SK-N-SH (cell line): Measurements from ENCODE around the gene PARD3. TPM values are rescaled to one million over a fixed set of nuclear protein-coding genes. Genes with fewer than 3 reads are reported as not detected.

Experiments used
- CTCF ChIA-PET: fragments of 300-600, 350-600 bp; formaldehyde crosslinking; extraction: SDS; loops from one replicate; lab custom pipeline; 2021; lab: Yijun Ruan, JAX
- POLR2A ChIA-PET: fragments of 350-600 bp; sonication (Branson Sonifier 250); formaldehyde crosslinking; extraction: SDS; loops from one replicate; lab custom pipeline; 2020; ENCODE audit warnings: antibody characterized with exemption, inconsistent platforms; lab: Yijun Ruan, JAX
- DNase-seq: peaks from one replicate; pipeline ENCODE4 v3.0.0; 2012
- H2AFZ ChIP-seq: fragments of 200-600 bp; sonication (generic); 2 replicates; pipeline ENCODE4 v1.8.1; 2016; ENCODE audit warnings: antibody characterized with exemption, mild to moderate bottlenecking, low read depth
- H3F3A ChIP-seq: fragments of 200-600 bp; sonication (generic); replicated peaks from 2 replicates; pipeline ENCODE3; 2016; ENCODE audit warnings: antibody characterized with exemption, mild to moderate bottlenecking; ENCODE audit not compliant: insufficient read depth
- H3K27ac ChIP-seq, 2 experiments: fragments of 200-500 bp in 1 of 2; fragments of 200-600 bp in 1 of 2; sonication (Bioruptor generic) in 1 of 2; sonication (generic), shearing (Covaris generic) in 1 of 2; 2 replicates each; pipeline versions ENCODE4 v1.5.1 to v1.6.1; 2014 to 2016; ENCODE audit warnings: low read depth in 2 of 2, inconsistent platforms in 1 of 2, low read length in 1 of 2, mild to moderate bottlenecking in 1 of 2, mixed read lengths in 1 of 2
- H3K27me3 ChIP-seq: fragments of 200-600 bp; sonication (generic), shearing (Covaris generic); 2 replicates; pipeline ENCODE4 v1.6.1; 2016; ENCODE audit warnings: mixed run types; ENCODE audit not compliant: insufficient read depth
- H3K36me3 ChIP-seq, 2 experiments: fragments of 200-500 bp in 1 of 2; fragments of 200-600 bp in 1 of 2; sonication (Bioruptor generic) in 1 of 2; sonication (generic) in 1 of 2; replicated peaks in 1 of 2; 2 replicates each; pipeline versions ENCODE3 to v1.5.1; 2014 to 2016; ENCODE audit warnings: low read length in 1 of 2, mild to moderate bottlenecking in 1 of 2; ENCODE audit not compliant: insufficient read depth in 2 of 2, control insufficient read depth in 1 of 2
- H3K4me1 ChIP-seq, 2 experiments: fragments of 200-500 bp in 1 of 2; fragments of 200-600 bp in 1 of 2; sonication (Bioruptor generic) in 1 of 2; sonication (generic), shearing (Covaris generic) in 1 of 2; 2 replicates each; pipeline versions ENCODE4 v1.5.1 to v1.6.1; 2014 to 2016; ENCODE audit warnings: low read depth in 1 of 2, low read length in 1 of 2, mixed run types in 1 of 2; ENCODE audit not compliant: insufficient read depth in 2 of 2, control insufficient read depth in 1 of 2
- H3K4me2 ChIP-seq: fragments of 200-600 bp; sonication (generic), shearing (Covaris generic); 2 replicates; pipeline ENCODE4 v1.6.1; 2017; ENCODE audit warnings: mixed run types
- H3K4me3 ChIP-seq, 2 experiments: fragments of 200-500 bp in 1 of 2; fragments of 200-600 bp in 1 of 2; sonication (Bioruptor generic) in 1 of 2; sonication (generic), shearing (Covaris generic) in 1 of 2; 2 replicates each; pipeline versions ENCODE4 v1.5.1 to v1.8.1; 2014 to 2016; ENCODE audit warnings: low read depth in 2 of 2, inconsistent platforms in 1 of 2, low read length in 1 of 2, mild to moderate bottlenecking in 1 of 2, mixed read lengths in 1 of 2, moderate library complexity in 1 of 2
- H3K79me2 ChIP-seq: fragments of 200-600 bp; sonication (generic); 2 replicates; pipeline ENCODE4 v1.8.1; 2017; ENCODE audit warnings: mild to moderate bottlenecking; ENCODE audit not compliant: insufficient read depth
- H3K9ac ChIP-seq: fragments of 200-600 bp; sonication (generic); 2 replicates; pipeline ENCODE4 v1.6.1; 2017; ENCODE audit warnings: mixed run types
- H3K9me2 ChIP-seq: fragments of 200-600 bp; sonication (generic); 2 replicates; pipeline ENCODE4 v1.6.1; 2017; ENCODE audit warnings: mixed run types
- H3K9me3 ChIP-seq: fragments of 200-600 bp; sonication (generic); 2 replicates; pipeline ENCODE4 v1.6.1; 2017; ENCODE audit warnings: mixed run types, mild to moderate bottlenecking, moderate library complexity
- H4K20me1 ChIP-seq: fragments of 200-600 bp; sonication (generic); 2 replicates; pipeline ENCODE4 v1.6.1; 2017; ENCODE audit warnings: mild to moderate bottlenecking, mixed run types; ENCODE audit not compliant: insufficient read depth
- CTCF ChIP-seq: fragments of 200-600 bp; sonication (generic); IDR thresholded peaks from 2 replicates; pipeline ENCODE4 v1.6.1; 2017; ENCODE audit warnings: antibody characterized with exemption, mild to moderate bottlenecking, moderate library complexity
- ELF1 ChIP-seq: IDR thresholded peaks from 2 replicates; pipeline ENCODE4 v1.4.0; 2012
- MAX ChIP-seq: IDR thresholded peaks from 2 replicates; pipeline ENCODE4 v1.4.0; 2012; ENCODE audit warnings: low read depth
- MEF2A ChIP-seq: IDR thresholded peaks from 2 replicates; pipeline ENCODE4 v1.4.0; 2012; ENCODE audit warnings: low read depth, borderline replicate concordance
- NFIC ChIP-seq: IDR thresholded peaks from 2 replicates; pipeline ENCODE4 v1.4.0; 2012; ENCODE audit warnings: borderline replicate concordance
- NRF1 ChIP-seq: IDR thresholded peaks from 2 replicates; pipeline ENCODE4 v1.6.1; 2012; ENCODE audit warnings: low read depth, mild to moderate bottlenecking, low read length
- RAD21 ChIP-seq: IDR thresholded peaks from 2 replicates; pipeline ENCODE4 v1.6.1; 2012; ENCODE audit warnings: mild to moderate bottlenecking, low read length
- RCOR1 ChIP-seq: fragments of 150-350 bp; IDR thresholded peaks from 2 replicates; pipeline ENCODE4 v1.6.1; 2017; ENCODE audit warnings: antibody characterized with exemption, low read length
- RFX5 ChIP-seq: IDR thresholded peaks from 2 replicates; pipeline ENCODE4 v1.6.1; 2012; ENCODE audit warnings: mild to moderate bottlenecking, improper control_type of control experiment, low read length
- RXRA ChIP-seq: IDR thresholded peaks from 2 replicates; pipeline ENCODE4 v1.4.0; 2012; ENCODE audit warnings: low read depth, mild to moderate bottlenecking, borderline replicate concordance
- SIN3A ChIP-seq: IDR thresholded peaks from 2 replicates; pipeline ENCODE4 v1.6.1; 2012; ENCODE audit warnings: low read depth, mild to moderate bottlenecking, low read length, moderate library complexity, borderline replicate concordance
- TCF12 ChIP-seq: IDR thresholded peaks from 2 replicates; pipeline ENCODE4 v1.4.0; 2012
- USF1 ChIP-seq: IDR thresholded peaks from 2 replicates; pipeline ENCODE4 v1.4.0; 2012; ENCODE audit warnings: low read depth, borderline replicate concordance
- WGBS: methylation state at CpG from one replicate; pipeline ENCODE4 v1.1.6; 2017; ENCODE audit warnings: low lambda C conversion rate; 5-methylcytosine and 5-hydroxymethylcytosine counted together
- polyA plus RNA-seq, 3 experiments: library from polyadenylated mRNA; depleted of rRNA; stranded (reverse); fragments of >200 nt; gene quantifications; 2 replicates each; pipeline ENCODE4 v1.2.3, GENCODE V29; 2012

Gene PARD3
- polyA plus RNA-seq, 1 of the 3 experiments (the other 2 are of a cell fraction) = 29.4 TPM

- H3K4me1 ChIP-seq = peaks cover 14 to 39% of the 10 kb centered on the region in 2 experiments
- H3K9ac ChIP-seq = no peak overlapping the region
- no peak overlapping the region for H3K4me3 ChIP-seq
- POLR2A ChIA-PET = no interaction called here
- peak; percentile 9 for DNase-seq
- H3K79me2 ChIP-seq = no peaks in the 10 kb centered on the region
- no peaks in the 10 kb centered on the region for H3K9me2 ChIP-seq
- peaks cover 25% of the 10 kb centered on the region for H3F3A ChIP-seq
- CTCF ChIA-PET = interaction anchor here (0.7 to 2.4 kb wide), 4 partner anchors 13 to 318 kb away, joined by 3 to 9 read pairs (median 4); no protein-coding TSS in a partner anchor
- TF ChIP-seq NFIC (peak; percentile 63), RAD21 (0 out of 2 replicates have a peak, but pooled peaks have one; percentile 2), TCF12 (0 out of 2 replicates have a peak, but pooled peaks have one; percentile 37), CTCF (no peak), RCOR1 (no peak), RXRA (no peak)
- H3K4me2 ChIP-seq = peak overlapping the region; percentile 0; the same call in 1 of the 2 replicates
- H2AFZ ChIP-seq = no peak overlapping the region
- H3K9me3 ChIP-seq = no peaks in the 10 kb centered on the region
- H4K20me1 ChIP-seq = no peaks in the 10 kb centered on the region
- no peaks in the 10 kb centered on the region for H3K27me3 ChIP-seq
- H3K27ac ChIP-seq = peak overlapping the region; percentile 52 to 76; a peak in 3 of 4 replicates
- 75% methylated on average over 6 of the region's 6 CpGs for WGBS
- peaks cover 5 to 19% of the 10 kb centered on the region in 2 experiments for H3K36me3 ChIP-seq
Measured at GRCh38 chr10:34319197-34319846, 495.8 kb downstream of the PARD3 start.

- Histone ChIP-seq H3K4me2 (no peak overlapping the region), H3K9me2 (no peaks in the 10 kb centered on the region), H3K9ac (no peak overlapping the region), H3K27me3 (no peaks in the 10 kb centered on the region), H3K27ac (no peak overlapping the region), H3K4me3 (no peak overlapping the region), H4K20me1 (no peaks in the 10 kb centered on the region), H3K79me2 (no peaks in the 10 kb centered on the region), H3F3A (peaks cover 8% of the 10 kb centered on the region), H2AFZ (no peak overlapping the region), H3K36me3 (peaks cover 7 to 20% of the 10 kb centered on the region in 2 experiments), H3K9me3 (no peaks in the 10 kb centered on the region), H3K4me1 (peaks cover 14 to 22% of the 10 kb centered on the region in 2 experiments)
- DNase-seq = no peak
- TF ChIP-seq RFX5 (no peak), SIN3A (no peak), USF1 (no peak), CTCF (no peak), MAX (no peak), NRF1 (no peak), MEF2A (no peak), ELF1 (no peak)
- ChIA-PET CTCF (interaction anchor here (0.8 to 1.1 kb wide), 2 partner anchors 323 to 1123 kb away, joined by 3 read pairs; no protein-coding TSS in a partner anchor), POLR2A (no interaction called here)
- 96% methylated on average over 2 of the region's 2 CpGs for WGBS
Measured at GRCh38 chr10:34316154-34316553, 498.9 kb downstream of the PARD3 start.
